HG03558 (cell line): Measurements from ENCODE around the gene ZNF526.
A peak's percentile ranks its signal among the peaks of the same experiment; 100 is the strongest.
"Not testable (repeated sequence)": the region's sequence is repeated elsewhere in the genome, so short reads cannot be mapped to it uniquely, and the experiment has no call there.

Experiments
- ATAC-seq: cut with Tn5 transposase; IDR thresholded peaks from one replicate; pipeline ENCODE4 v1.9.1; 2021; ENCODE audit warnings: moderate number of reproducible peaks; ENCODE audit not compliant: unreplicated experiment; ENCODE audit errors: extremely low read depth

Gene ZNF526

GRCh38 chr19:42254850-42255765 lies 35.0 kb downstream of the ZNF526 start, which contains the start of gene ERF:
TSS of gene ERF (minus strand) at chr19:42255128. CDS start at chr19:42254999, 129 bp downstream.
- no peak for ATAC-seq

- no peak for ATAC-seq
These were observed 35.9 kb downstream of the ZNF526 start for GRCh38 chr19:42255766-42256745.

GRCh38 chr19:42257842-42258241 lies 37.7 kb downstream of the ZNF526 start:
- not testable (repeated sequence) for ATAC-seq

- no peak for ATAC-seq
These were observed 41.7 kb downstream of the ZNF526 start for GRCh38 chr19:42261763-42262162.

- ATAC-seq: not testable (repeated sequence)
These were observed 46.0 kb downstream of the ZNF526 start for GRCh38 chr19:42266105-42266504.

- ATAC-seq: not testable (repeated sequence)
These were observed 47.0 kb downstream of the ZNF526 start for GRCh38 chr19:42266928-42267603.

GRCh38 chr19:42267644-42268141 lies 47.6 kb downstream of the ZNF526 start:
- ATAC-seq: no peak

- ATAC-seq: peak; percentile 24
These were observed 48.1 kb downstream of the ZNF526 start for GRCh38 chr19:42268142-42268703.

GRCh38 chr19:42268704-42269477 lies 48.8 kb downstream of the ZNF526 start, which contains the start of gene CIC:
TSS of gene CIC (plus strand) at chr19:42269252. CDS start at chr19:42271784, 2,532 bp downstream.
- ATAC-seq: peak; percentile 47

GRCh38 chr19:42269478-42270345 lies 49.6 kb downstream of the ZNF526 start:
- no peak for ATAC-seq

GRCh38 chr19:42270346-42271044 lies 50.4 kb downstream of the ZNF526 start:
- no peak for ATAC-seq

- ATAC-seq: no peak
These were observed 50.9 kb downstream of the ZNF526 start for GRCh38 chr19:42271045-42271419.

GRCh38 chr19:42271861-42272534 lies 51.9 kb downstream of the ZNF526 start:
- ATAC-seq: no peak

- ATAC-seq: no peak
These were observed 52.4 kb downstream of the ZNF526 start for GRCh38 chr19:42272535-42272897.

- ATAC-seq: no peak
These were observed 52.9 kb downstream of the ZNF526 start for GRCh38 chr19:42272989-42273406.

- ATAC-seq: no peak
These were observed 53.4 kb downstream of the ZNF526 start for GRCh38 chr19:42273407-42274064.
